ENCODE results near the gene ROCK1.
A peak's percentile ranks its signal among the peaks of the same experiment; 100 is the strongest.
"Not testable (repeated sequence)": the region's sequence is repeated elsewhere in the genome, so short reads cannot be mapped to it uniquely, and the experiment has no call there.

The ROCK1 gene

GRCh38 chr18:21051620-21052019 lies 60.0 kb downstream of the ROCK1 start:
- DNase-seq = no peak

DNA sequence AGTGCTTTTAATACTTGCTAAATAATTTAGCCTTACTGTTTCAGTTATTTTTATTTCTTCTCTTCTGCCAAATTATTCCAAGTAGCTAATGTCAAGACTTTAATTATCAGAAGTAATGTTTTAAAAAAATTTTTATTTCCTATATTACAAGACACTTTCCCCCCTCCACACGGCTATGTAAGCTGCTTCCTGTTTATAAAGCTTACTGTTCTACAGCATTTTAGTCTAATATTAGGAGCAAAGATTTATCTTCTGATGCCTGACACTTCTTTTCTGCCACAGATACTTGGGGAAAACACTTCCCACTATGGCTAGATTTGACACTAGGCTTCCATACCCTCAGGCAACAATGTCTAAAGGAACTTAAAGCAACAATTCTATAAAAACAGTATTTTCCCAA lies 62.3 kb downstream of the ROCK1 start:
- DNase-seq = no peak

DNA sequence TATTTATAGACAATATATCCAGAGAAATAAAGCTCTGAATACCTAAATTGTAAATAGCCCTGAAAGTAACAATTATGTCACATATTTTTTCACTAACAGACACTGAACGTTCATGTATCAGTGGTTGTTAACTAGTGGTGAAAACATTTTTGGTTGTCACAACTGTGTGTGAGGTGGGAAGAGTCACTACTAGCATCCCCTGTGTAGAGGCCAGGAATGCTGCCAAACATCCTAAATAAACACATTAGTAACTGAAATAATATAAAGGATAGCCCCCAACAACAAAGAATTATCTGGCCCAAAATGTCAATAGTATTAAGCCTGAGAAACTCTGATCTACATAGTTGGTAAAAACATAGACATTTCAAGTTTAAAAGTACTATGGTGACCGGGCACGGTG lies 64.5 kb downstream of the ROCK1 start:
- no peak for DNase-seq

- peak; percentile 82 for DNase-seq
Observed at GRCh38 chr18:21040466-21040865, 71.1 kb downstream of the ROCK1 start.

DNA sequence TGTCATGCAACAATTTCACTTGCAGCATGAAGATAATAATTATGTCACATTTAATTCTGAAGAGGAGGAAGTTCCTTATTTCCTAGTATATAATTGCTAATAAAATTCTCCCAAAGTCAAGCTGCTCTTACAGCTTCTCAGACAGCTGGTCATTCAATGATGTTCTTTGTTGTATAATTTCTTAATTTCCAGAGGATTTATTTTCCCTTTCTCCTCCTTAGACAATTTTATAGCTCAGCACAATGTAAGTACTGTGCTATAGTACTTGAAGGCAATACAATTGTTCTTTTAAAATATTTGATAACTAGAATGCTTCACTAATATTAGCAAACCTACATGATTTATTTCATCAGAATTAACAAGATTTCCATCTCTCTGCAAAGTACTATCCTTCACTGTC lies 73.4 kb downstream of the ROCK1 start:
- DNase-seq = no peak

- no peak for DNase-seq
Observed at GRCh38 chr18:21031845-21032244, 79.8 kb downstream of the ROCK1 start.

DNA sequence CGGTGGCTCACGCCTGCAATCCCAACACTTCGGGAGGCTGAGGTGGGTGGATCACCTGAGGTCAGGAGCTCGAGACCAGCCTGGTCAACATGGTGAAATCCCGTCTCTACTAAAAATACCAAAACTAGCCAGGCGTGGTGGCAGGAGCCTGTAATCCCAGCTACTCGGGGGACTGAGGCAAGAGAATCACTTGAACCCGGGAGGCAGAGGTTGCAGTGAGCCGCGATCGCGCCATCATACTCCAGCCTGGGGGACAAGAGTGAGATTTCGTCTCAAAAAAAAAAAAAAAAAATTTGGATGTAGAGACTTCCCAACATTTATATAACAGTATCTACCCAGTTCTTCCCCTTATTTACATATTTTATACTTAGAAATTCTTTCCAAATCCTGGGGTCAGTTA lies 93.4 kb downstream of the ROCK1 start:
- DNase-seq = not testable (repeated sequence)

DNA sequence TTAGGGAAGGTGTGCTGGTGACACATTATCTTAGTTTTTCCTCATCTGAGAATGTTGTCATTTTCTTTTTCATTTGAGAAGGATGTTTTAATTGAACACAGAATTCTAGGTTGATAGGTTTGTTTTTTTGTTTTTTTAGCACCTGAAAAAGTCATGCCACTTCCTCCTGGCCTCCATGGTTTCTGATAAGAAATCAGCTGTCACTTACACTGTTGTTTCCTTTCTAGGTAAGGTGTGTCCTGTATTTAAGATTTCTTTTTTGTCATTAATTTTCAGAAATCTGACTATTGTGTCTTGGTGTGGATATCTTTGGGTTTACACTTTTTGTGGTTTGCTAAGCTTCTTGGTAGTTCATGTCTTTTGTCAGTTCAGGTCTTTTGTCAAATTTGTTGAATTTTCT lies 99.3 kb downstream of the ROCK1 start:
- DNase-seq = no peak

DNA sequence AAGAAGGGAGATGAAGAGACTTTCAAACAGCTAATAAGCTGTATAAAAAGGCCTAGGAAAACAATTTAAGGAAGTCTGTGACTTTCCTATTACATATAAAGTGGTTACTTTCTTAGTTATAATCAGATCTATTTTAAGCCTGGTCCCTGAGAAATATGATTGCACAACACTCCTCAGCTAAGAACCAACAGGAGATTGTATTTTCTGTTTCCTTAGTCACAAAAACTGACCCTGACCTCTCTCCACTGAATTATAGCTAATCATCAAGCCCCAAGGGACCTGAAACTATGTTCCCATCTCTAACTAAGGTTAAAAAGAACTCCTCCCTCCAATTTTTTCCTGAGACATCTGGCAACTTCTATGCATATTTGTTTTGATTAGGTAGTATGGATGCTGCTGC lies 106.9 kb downstream of the ROCK1 start:
- peak; percentile 68 for DNase-seq

- no peak for DNase-seq
Observed at GRCh38 chr18:21000667-21001066, 110.9 kb downstream of the ROCK1 start.

DNA sequence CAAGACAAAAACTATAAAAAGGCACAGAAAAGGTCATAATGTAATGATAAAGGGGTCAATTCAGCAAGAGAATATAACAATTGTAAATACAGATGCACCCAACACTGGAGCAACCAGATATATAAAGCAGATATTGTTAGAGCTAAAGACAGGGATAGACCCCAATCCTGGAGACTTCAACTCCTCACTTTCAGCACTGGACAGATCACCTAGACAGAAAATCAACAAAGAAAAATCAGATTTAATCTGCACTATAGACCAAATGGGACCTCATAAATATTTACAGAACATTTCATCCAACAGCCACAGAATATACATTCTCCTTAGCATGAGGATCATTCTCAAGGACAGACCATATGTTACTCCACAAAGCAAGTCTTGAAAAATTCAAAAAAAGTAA lies 114.2 kb downstream of the ROCK1 start:
- no peak for DNase-seq

DNA sequence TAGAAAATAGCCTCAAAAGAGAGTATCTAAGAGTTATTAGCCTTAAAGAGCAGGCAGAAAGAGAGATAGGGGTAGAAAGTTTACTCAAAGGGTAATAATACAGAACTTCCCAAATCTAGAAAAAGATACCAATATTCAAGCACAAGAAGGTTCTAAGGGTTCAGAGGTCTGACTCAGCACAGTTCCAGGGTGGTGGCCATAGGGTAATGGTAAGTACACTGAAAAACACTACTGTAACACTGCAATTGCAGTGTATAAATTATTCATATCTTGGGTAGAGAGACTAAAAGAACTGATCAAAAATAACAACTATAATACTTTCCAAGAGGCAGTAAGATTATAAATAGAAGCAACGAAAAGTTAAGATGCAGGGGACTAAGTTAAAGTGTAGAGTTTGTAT lies 115.2 kb downstream of the ROCK1 start:
- no peak for DNase-seq

GRCh38 chr18:20988726-20989125 lies 122.9 kb downstream of the ROCK1 start:
- DNase-seq = peak; percentile 50

DNA sequence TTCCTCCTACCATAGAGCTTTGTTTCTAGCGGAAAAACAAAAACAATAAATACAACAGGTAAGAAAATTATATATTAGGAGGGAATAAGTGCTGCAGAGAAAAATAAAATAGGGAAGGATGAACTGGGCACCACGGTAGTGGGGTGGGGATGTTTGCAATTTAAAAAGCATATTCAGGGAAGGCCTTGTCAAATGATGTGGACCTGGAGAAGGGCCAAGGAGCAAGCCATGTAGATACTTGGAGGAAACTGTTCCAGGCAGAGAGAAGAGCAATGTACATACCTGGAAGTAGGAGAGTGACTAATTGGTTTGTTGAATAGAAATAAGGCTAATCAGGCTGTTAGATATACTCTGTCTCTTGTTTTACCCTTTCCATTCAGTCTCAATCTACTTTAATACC lies 136.5 kb downstream of the ROCK1 start:
- DNase-seq = no peak

DNA sequence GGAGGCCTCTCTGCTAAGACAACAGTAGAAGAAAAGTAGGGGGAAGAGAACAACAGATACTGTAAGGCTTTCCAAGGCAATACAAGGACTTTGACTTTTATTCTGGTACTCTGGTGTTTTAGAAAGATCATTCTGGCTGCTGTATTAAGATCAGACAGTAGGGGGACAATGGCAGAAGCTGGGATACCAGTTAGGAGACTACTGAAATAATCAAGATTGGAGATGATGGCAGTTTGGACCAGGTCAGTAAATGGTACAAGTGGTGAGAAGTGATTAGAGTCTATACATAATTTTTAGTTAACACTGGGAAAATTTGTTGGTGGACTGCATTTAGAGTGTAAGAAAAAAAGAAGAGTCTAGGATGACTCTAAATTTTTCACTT lies 139.7 kb downstream of the ROCK1 start:
- DNase-seq = peak; percentile 77

GRCh38 chr18:20966795-20967194 lies 144.8 kb downstream of the ROCK1 start:
- no peak for DNase-seq

- DNase-seq = no peak
Observed at GRCh38 chr18:20963027-20963426, 148.6 kb downstream of the ROCK1 start.

- no peak for DNase-seq
Observed at GRCh38 chr18:20960735-20961134, 150.9 kb downstream of the ROCK1 start.

DNA sequence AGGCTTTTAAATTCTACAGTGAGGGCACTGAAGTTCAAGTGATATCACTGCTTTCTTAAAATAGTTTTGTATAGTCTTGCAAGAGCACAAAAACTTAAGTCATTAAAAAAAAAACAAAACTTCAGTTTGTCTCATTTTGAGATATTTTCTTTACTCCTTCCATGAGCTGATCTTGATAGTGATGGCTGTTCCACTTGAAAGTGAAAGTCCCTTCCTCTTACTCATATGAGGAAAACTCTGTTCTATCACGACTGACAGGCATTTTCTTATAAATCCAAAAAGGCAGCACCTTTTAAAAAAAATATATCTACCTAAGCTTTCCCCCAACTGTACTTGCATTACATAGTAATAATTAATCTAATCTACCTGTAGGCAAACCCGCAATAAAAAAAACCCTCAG lies 160.8 kb downstream of the ROCK1 start:
- DNase-seq = not testable (repeated sequence)

All from NCI-H82 (cell line).